HepG2 (cell line): ENCODE measurements around the gene S100Z. TPM values are rescaled to one million over a fixed set of nuclear protein-coding genes. Genes with fewer than 3 reads are reported as not detected.

ENCODE experiments used
- ATAC-seq: fragments of 200-7000 bp; cut with Tn5 transposase; 3 replicates; pipeline ENCODE4 v1.9.1; 2020; ENCODE audit warnings: mild to moderate bottlenecking, moderate library complexity
- BruUV-seq: library from RNA; stranded (reverse); fragments of 400-500 nt; replicated peaks from 2 replicates; lab custom pipeline; 2021; lab: Mats Ljungman, UMichigan
- CTCF ChIA-PET: fragments of 300-600 bp; formaldehyde crosslinking; extraction: SDS; loops from one replicate; lab custom pipeline; 2021; ENCODE audit warnings: low total read pairs, inconsistent platforms, low intra/inter-chr PET ratio; lab: Yijun Ruan, JAX
- POLR2A ChIA-PET: fragments of 350-600 bp; sonication (Branson Sonifier 250); formaldehyde crosslinking; loops from one replicate; lab custom pipeline; 2020; ENCODE audit warnings: antibody characterized with exemption, inconsistent platforms; lab: Yijun Ruan, JAX
- DNase-seq: peaks from one replicate; pipeline ENCODE4 v3.0.0-alpha.2; 2015; ENCODE audit warnings: low spot score
- FAIRE-seq: peaks from 3 replicates; lab custom pipeline; 2011; peaks lifted over from hg19 to GRCh38; lab: Jason Lieb, UNC
- H2AFZ ChIP-seq: one replicate; pipeline ENCODE4 v1.6.1; 2011; ENCODE audit warnings: low read length, inconsistent platforms
- H3K27ac ChIP-seq: fragments of 300-600 bp; 3 replicates; pipeline ENCODE4 v1.8.0; 2011; ENCODE audit warnings: mixed run types, mild to moderate bottlenecking, mixed read lengths, low read length, inconsistent platforms; ENCODE audit not compliant: insufficient read depth; ENCODE audit errors: extremely low read length
- H3K27me3 ChIP-seq, 2 experiments: fragments of 200-600 bp in 1 of 2; 2 replicates in 1 of 2; 3 replicates in 1 of 2; pipeline versions ENCODE4 v1.6.0 to v1.8.0; 2011; ENCODE audit warnings: low read length in 2 of 2, mild to moderate bottlenecking in 2 of 2, moderate library complexity in 2 of 2, inconsistent platforms in 1 of 2; ENCODE audit not compliant: insufficient read depth in 2 of 2, control insufficient read depth in 1 of 2
- H3K36me3 ChIP-seq, 2 experiments: fragments of 200-600 bp in 1 of 2; replicated peaks in 1 of 2; 2 replicates in 1 of 2; 3 replicates in 1 of 2; pipeline versions ENCODE4 v1.5.1 to v1.8.0; 2011; ENCODE audit warnings: low read length in 2 of 2, inconsistent platforms in 1 of 2; ENCODE audit not compliant: insufficient read depth in 2 of 2, control insufficient read depth in 1 of 2
- H3K4me1 ChIP-seq: 2 replicates; pipeline ENCODE4 v1.5.1; 2012; ENCODE audit warnings: low read length, inconsistent platforms; ENCODE audit not compliant: insufficient read depth
- H3K4me2 ChIP-seq: 2 replicates; pipeline ENCODE4 v1.6.0; 2011; ENCODE audit warnings: low read depth, low read length, inconsistent platforms
- H3K4me3 ChIP-seq, 3 experiments: fragments of 200-600 bp in 1 of 3; sonication (generic), shearing (Covaris generic) in 1 of 3; replicated peaks in 1 of 3; 2 replicates each; pipeline ENCODE4 v1.5.1; 2011 to 2016; ENCODE audit warnings: low read length in 3 of 3, inconsistent platforms in 2 of 3, low read depth in 2 of 3, mild to moderate bottlenecking in 2 of 3, control low read depth in 1 of 3, mixed read lengths in 1 of 3; ENCODE audit not compliant: insufficient read depth in 1 of 3
- H3K79me2 ChIP-seq: one replicate; pipeline ENCODE4 v1.6.1; 2011; ENCODE audit warnings: low read length, inconsistent platforms; ENCODE audit not compliant: insufficient read depth
- H3K9ac ChIP-seq: 2 replicates; pipeline ENCODE4 v1.6.0; 2011; ENCODE audit warnings: mild to moderate bottlenecking, low read depth, low read length, inconsistent platforms; ENCODE audit not compliant: insufficient read depth
- H3K9me3 ChIP-seq: 2 replicates; pipeline ENCODE4 v1.5.1; 2012; ENCODE audit warnings: mild to moderate bottlenecking, low read length
- H4K20me1 ChIP-seq: 2 replicates; pipeline ENCODE4 v1.6.0; 2011; ENCODE audit warnings: inconsistent platforms, mild to moderate bottlenecking, low read length, moderate library complexity; ENCODE audit not compliant: insufficient read depth
- CREB1 ChIP-seq, 2 experiments: fragments of 450-650 bp in 1 of 2; IDR thresholded peaks; 2 replicates each; pipeline ENCODE4 v1.6.1; 2016 to 2017; ENCODE audit warnings: control low read depth in 1 of 2, mild to moderate bottlenecking in 1 of 2, missing compliant biosample characterization in 1 of 2, missing genetic modification characterization in 1 of 2
- EP300 ChIP-seq, 3 experiments: sonication (generic) in 1 of 3; formaldehyde crosslinking in 1 of 3; IDR thresholded peaks; 2 replicates each; pipeline versions ENCODE4 v1.5.1 to v1.6.1; 2011 to 2020; ENCODE audit warnings: low read depth in 2 of 3, low read length in 2 of 3, borderline replicate concordance in 1 of 3, improper control_type of control experiment in 1 of 3, mild to moderate bottlenecking in 1 of 3, missing genetic modification reagents in 1 of 3, moderate library complexity in 1 of 3
- ETV5 ChIP-seq: IDR thresholded peaks from 2 replicates; pipeline ENCODE4 v1.6.1; 2018; ENCODE audit warnings: missing biosample characterization, missing genetic modification reagents, inconsistent platforms, borderline replicate concordance
- FIP1L1 ChIP-seq: fragments of 200-400 bp; formaldehyde crosslinking; IDR thresholded peaks from 2 replicates; pipeline ENCODE4 v1.6.1; 2018; ENCODE audit warnings: low read depth, mild to moderate bottlenecking, low read length, moderate library complexity, borderline replicate concordance; ENCODE audit not compliant: insufficient read depth
- FOSL2 ChIP-seq: sonication (generic); formaldehyde crosslinking; IDR thresholded peaks from 2 replicates; pipeline ENCODE4 v1.4.0; 2020; ENCODE audit warnings: missing genetic modification reagents
- FOXA1 ChIP-seq, 2 experiments: fragments of 450-650 bp in 1 of 2; sonication (generic) in 1 of 2; formaldehyde crosslinking in 1 of 2; IDR thresholded peaks; 2 replicates each; pipeline versions ENCODE4 v1.4.0 to v1.6.1; 2016 to 2020; ENCODE audit warnings: missing genetic modification reagents in 1 of 2
- FOXA3 ChIP-seq: IDR thresholded peaks from 2 replicates; pipeline ENCODE4 v1.6.1; 2016; ENCODE audit warnings: missing genetic modification reagents, missing compliant biosample characterization
- MIXL1 ChIP-seq: IDR thresholded peaks from 2 replicates; pipeline ENCODE4 v1.6.1; 2016
- NR3C1 ChIP-seq: sonication (generic); formaldehyde crosslinking; IDR thresholded peaks from 2 replicates; pipeline ENCODE4 v1.4.0; 2020; ENCODE audit warnings: missing genetic modification reagents
- TEAD3 ChIP-seq: optimal IDR thresholded peaks from 2 replicates; pipeline ENCODE3; 2016; ENCODE audit warnings: borderline replicate concordance
- ZNF337 ChIP-seq: sonication (generic); formaldehyde crosslinking; IDR thresholded peaks from 2 replicates; pipeline ENCODE4 v1.5.1; 2020; ENCODE audit warnings: missing genetic modification reagents, low read depth, mild to moderate bottlenecking, borderline replicate concordance
- ZNF557 ChIP-seq: sonication (generic); formaldehyde crosslinking; IDR thresholded peaks from 2 replicates; pipeline ENCODE4 v1.4.0; 2020; ENCODE audit warnings: missing genetic modification reagents
- ZNF644 ChIP-seq: IDR thresholded peaks from 2 replicates; pipeline ENCODE4 v1.6.1; 2016; ENCODE audit warnings: low read depth
- WGBS: methylation state at CpG from one replicate; pipeline ENCODE4 v1.1.6; 2017; ENCODE audit warnings: low lambda C conversion rate; 5-methylcytosine and 5-hydroxymethylcytosine counted together
- in situ Hi-C: cut with HindIII; loops from 2 replicates; pipeline ENCODE4 v1.10.0; 2017; ENCODE audit warnings: low pct_unique_long_range_greater_than_20kb; ENCODE audit not compliant: extremely low pct_ligation_motif_present
- intact Hi-C: fragments of 100-400 bp; cut with micrococcal nuclease; formaldehyde crosslinking; loops from one replicate; pipeline ENCODE4 v1.10.0; 2022; ENCODE audit not compliant: unreplicated experiment
- polyA plus RNA-seq, 8 experiments: library from polyadenylated mRNA; depleted of rRNA in 3 of 8; stranded (reverse) in 7 of 8; unstranded in 1 of 8; fragments of >200 nt; fragmentation: Illumina TruSeq in 4 of 8; extraction: Trizol in 4 of 8; gene quantifications; 2 replicates each; pipeline versions ENCODE4 v1.2.1 to v1.2.3, GENCODE V29; 2011 to 2016; ENCODE audit warnings: low read depth in 4 of 8, missing spikeins in 1 of 8, mixed read lengths in 1 of 8; ENCODE audit not compliant: insufficient read depth in 1 of 8
- total RNA-seq, 5 experiments: library from RNA; depleted of rRNA; stranded (reverse); fragments of >200 nt; fragmentation: Illumina TruSeq; extraction: Trizol; gene quantifications; 2 replicates each; pipeline ENCODE4 v1.2.3, GENCODE V29; 2016; ENCODE audit warnings: low read depth in 1 of 5
- TF ChIP-seq, protein P1 (sequence below): sonication (generic); formaldehyde crosslinking; IDR thresholded peaks from 2 replicates; pipeline ENCODE4 v1.4.0; 2020; ENCODE audit warnings: missing genetic modification reagents, borderline replicate concordance

Gene S100Z
- total and polyA plus RNA-seq, 2 of the 13 experiments (the other 11 are each of a cell fraction or from before 2014, with no cell fraction given): 0.22 TPM; not detected in 1

DNA sequence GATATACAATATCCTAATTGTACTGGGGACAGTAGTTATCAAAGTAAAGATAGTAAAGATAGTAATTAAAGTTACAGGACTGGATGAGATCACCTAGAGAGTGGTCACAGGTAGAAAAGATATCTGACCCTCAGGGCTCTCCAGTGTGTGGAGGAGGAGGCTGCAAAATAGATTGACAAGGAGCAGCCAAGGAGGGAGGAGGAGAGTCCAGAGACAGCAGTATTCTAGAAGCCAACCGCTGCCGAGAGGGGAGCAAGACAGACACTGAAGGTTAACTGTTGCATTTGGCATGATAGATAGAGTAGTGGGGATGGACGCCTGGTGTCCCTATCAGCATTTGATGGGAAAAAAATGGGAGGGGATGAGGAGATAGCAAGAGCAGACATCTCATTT is 48.0 kb upstream of the S100Z start (continued):
- TF ChIP-seq, protein P1, sequence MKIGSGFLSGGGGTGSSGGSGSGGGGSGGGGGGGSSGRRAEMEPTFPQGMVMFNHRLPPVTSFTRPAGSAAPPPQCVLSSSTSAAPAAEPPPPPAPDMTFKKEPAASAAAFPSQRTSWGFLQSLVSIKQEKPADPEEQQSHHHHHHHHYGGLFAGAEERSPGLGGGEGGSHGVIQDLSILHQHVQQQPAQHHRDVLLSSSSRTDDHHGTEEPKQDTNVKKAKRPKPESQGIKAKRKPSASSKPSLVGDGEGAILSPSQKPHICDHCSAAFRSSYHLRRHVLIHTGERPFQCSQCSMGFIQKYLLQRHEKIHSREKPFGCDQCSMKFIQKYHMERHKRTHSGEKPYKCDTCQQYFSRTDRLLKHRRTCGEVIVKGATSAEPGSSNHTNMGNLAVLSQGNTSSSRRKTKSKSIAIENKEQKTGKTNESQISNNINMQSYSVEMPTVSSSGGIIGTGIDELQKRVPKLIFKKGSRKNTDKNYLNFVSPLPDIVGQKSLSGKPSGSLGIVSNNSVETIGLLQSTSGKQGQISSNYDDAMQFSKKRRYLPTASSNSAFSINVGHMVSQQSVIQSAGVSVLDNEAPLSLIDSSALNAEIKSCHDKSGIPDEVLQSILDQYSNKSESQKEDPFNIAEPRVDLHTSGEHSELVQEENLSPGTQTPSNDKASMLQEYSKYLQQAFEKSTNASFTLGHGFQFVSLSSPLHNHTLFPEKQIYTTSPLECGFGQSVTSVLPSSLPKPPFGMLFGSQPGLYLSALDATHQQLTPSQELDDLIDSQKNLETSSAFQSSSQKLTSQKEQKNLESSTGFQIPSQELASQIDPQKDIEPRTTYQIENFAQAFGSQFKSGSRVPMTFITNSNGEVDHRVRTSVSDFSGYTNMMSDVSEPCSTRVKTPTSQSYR (CRISPR knock-in tag): no peak
- no peak for TF ChIP-seq MIXL1 (CRISPR knock-in tag)
- no peak for TF ChIP-seq ZNF557 (CRISPR knock-in tag)
- no peak for TF ChIP-seq ZNF644 (CRISPR knock-in tag)

DNA sequence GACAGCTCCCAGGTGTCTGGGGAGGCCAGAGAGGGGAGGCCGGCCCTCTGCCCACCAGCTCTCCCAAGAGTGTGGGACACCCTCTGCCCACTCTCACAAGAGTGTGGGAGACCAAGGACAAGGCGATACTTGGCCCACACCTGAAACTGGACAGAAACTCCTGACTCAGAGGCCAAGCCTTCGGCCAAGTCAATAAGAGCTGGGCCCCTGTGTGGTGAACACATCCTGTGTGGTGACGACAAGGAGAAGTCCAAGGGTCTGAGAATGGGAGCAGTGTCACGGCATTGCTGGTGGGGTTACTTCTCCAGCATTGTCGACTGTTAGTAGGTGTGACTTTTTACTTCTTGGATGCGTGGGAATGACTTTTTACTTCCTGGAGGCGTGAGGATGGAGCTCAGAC is 45.5 kb upstream of the S100Z start:
- peaks cover 29% of the 10 kb centered on the region for H3K4me1 ChIP-seq
- ChIA-PET POLR2A (interaction anchor here (1.4 to 4.6 kb wide), 2 partner anchors 11 to 13 kb away, joined by 4 to 48 read pairs; no protein-coding TSS in a partner anchor), CTCF (no interaction called here)
- TF ChIP-seq FIP1L1 (no peak), FOXA1 (IDR thresholded peaks at IDR 0.05) (no peak), FOXA1 (CRISPR knock-in tag; IDR thresholded peaks at IDR 0.05) (peak; percentile 61; the same call in 1 of the 2 replicates), ETV5 (CRISPR knock-in tag) (peak; percentile 56; the same call in 1 of the 2 replicates), ZNF337 (CRISPR knock-in tag) (no peak), FOXA3 (CRISPR knock-in tag) (peak; percentile 16; the same call in 1 of the 2 replicates), EP300 (IDR thresholded peaks at IDR 0.05; ENCODE audit: low read depth in 2 of 2, low read length in 2 of 2) (peak in 1 of 2 experiments; percentile 34; a peak in 1 of 4 replicates), EP300 (CRISPR knock-in tag; IDR thresholded peaks at IDR 0.05; ENCODE audit: borderline replicate concordance) (peak; percentile 20; the same call in 1 of the 2 replicates), FOSL2 (CRISPR knock-in tag) (peak; percentile 78), NR3C1 (no peak), CREB1 (IDR thresholded peaks at IDR 0.05) (0 out of 2 replicates have a peak, but pooled peaks have one; percentile 17), CREB1 (CRISPR knock-in tag; IDR thresholded peaks at IDR 0.05) (no peak), TEAD3 (CRISPR knock-in tag) (peak; percentile 31)
- TF ChIP-seq, protein P1 (CRISPR knock-in tag): no peak
- in situ Hi-C loops: no loop called here
- peak overlapping the region; percentile 52 for H2AFZ ChIP-seq
- peaks cover 2 to 4% of the 10 kb centered on the region in 2 experiments; a peak in 1 of 5 replicates for H3K27me3 ChIP-seq
- BruUV-seq: no TSS peak
- no peaks in the 10 kb centered on the region for H4K20me1 ChIP-seq
- peak overlapping the region; percentile 48 for H3K4me2 ChIP-seq
- FAIRE-seq (no peak), DNase-seq (peak; percentile 60), ATAC-seq (peak; percentile 74)
- H3K27ac ChIP-seq: no peak overlapping the region
- H3K79me2 ChIP-seq: no peaks in the 10 kb centered on the region
- H3K9ac ChIP-seq: no peak overlapping the region
- H3K36me3 ChIP-seq: no peaks in the 10 kb centered on the region
- WGBS: 16% methylated on average over 7 of the region's 8 CpGs
- H3K4me3 ChIP-seq: no peak overlapping the region
- H3K9me3 ChIP-seq: no peaks in the 10 kb centered on the region
- intact Hi-C loops: loop anchor here (2.0 kb wide), 1 partner anchor 19 kb away; no protein-coding TSS in a partner anchor
